PC-9 (cell line): ENCODE results near the gene CCR6. TPM values are rescaled to one million over a fixed set of nuclear protein-coding genes. Genes with fewer than 3 reads are reported as not detected.

Experiments
- Bru-seq: library from RNA; stranded (reverse); fragments of 400-500 nt; gene quantifications from one replicate; lab custom pipeline; 2021; lab: Mats Ljungman, UMichigan
- BruChase-seq, 2 experiments: library from RNA; stranded (reverse); fragments of 400-500 nt; gene quantifications; one replicate each; lab custom pipeline; 2021; lab: Mats Ljungman, UMichigan
- BruUV-seq: library from RNA; stranded (reverse); fragments of 400-500 nt; replicated peaks from 2 replicates; lab custom pipeline; 2021; lab: Mats Ljungman, UMichigan
- CTCF ChIA-PET: fragments of 300-600 bp; sonication (Branson Sonifier 250); formaldehyde crosslinking; loops from one replicate; lab custom pipeline; 2022; ENCODE audit warnings: antibody characterized with exemption; lab: Charles Lee
- POLR2A ChIA-PET: fragments of 300-600 bp; sonication (Branson Sonifier 250); formaldehyde crosslinking; loops from one replicate; lab custom pipeline; 2022; ENCODE audit warnings: antibody characterized with exemption; ENCODE audit not compliant: unreplicated experiment; lab: Charles Lee
- DNase-seq, 2 experiments: peaks; one replicate each; pipeline versions ENCODE4 v3.0.0 to v3.0.0-alpha.2; 2015 to 2022; ENCODE audit warnings: mixed read lengths in 1 of 2
- H2AFZ ChIP-seq: fragments of 200-600 bp; sonication (generic); 2 replicates; pipeline ENCODE4 v1.8.1; 2017; ENCODE audit warnings: antibody characterized with exemption
- H3F3A ChIP-seq: fragments of 200-600 bp; sonication (generic); 2 replicates; pipeline ENCODE4 v1.8.1; 2017; ENCODE audit warnings: antibody characterized with exemption, mild to moderate bottlenecking, low read depth; ENCODE audit not compliant: insufficient read depth
- H3K27ac ChIP-seq: fragments of 200-600 bp; sonication (generic); 2 replicates; pipeline ENCODE4 v1.6.1; 2016; ENCODE audit warnings: mixed run types
- H3K27me3 ChIP-seq: fragments of 200-600 bp; sonication (generic); 2 replicates; pipeline ENCODE4 v1.6.1; 2016; ENCODE audit warnings: low read depth, mixed run types; ENCODE audit not compliant: insufficient read depth
- H3K36me3 ChIP-seq: fragments of 200-600 bp; sonication (generic); 2 replicates; pipeline ENCODE4 v1.6.1; 2016; ENCODE audit warnings: low read depth, mixed run types
- H3K4me1 ChIP-seq: fragments of 200-600 bp; sonication (generic); replicated peaks from 2 replicates; pipeline ENCODE4 v1.6.1; 2016; ENCODE audit warnings: mixed run types; ENCODE audit not compliant: insufficient read depth
- H3K4me2 ChIP-seq: fragments of 200-600 bp; sonication (generic); 2 replicates; pipeline ENCODE4 v1.6.1; 2017; ENCODE audit warnings: mixed run types
- H3K4me3 ChIP-seq: fragments of 200-600 bp; sonication (generic); 2 replicates; pipeline ENCODE4 v1.6.1; 2016; ENCODE audit warnings: mixed run types
- H3K79me2 ChIP-seq: fragments of 200-600 bp; sonication (generic); 2 replicates; pipeline ENCODE4 v1.6.1; 2017; ENCODE audit warnings: low read depth, mixed run types
- H3K9me2 ChIP-seq: fragments of 200-600 bp; sonication (generic); 2 replicates; pipeline ENCODE4 v1.8.1; 2017; ENCODE audit warnings: mild to moderate bottlenecking; ENCODE audit not compliant: insufficient read depth
- H3K9me3 ChIP-seq: fragments of 200-600 bp; sonication (generic); 2 replicates; pipeline ENCODE4 v1.8.1; 2016; ENCODE audit warnings: low read depth; ENCODE audit not compliant: insufficient read depth
- H4K20me1 ChIP-seq: fragments of 200-600 bp; sonication (generic); 2 replicates; pipeline ENCODE4 v1.8.1; 2017; ENCODE audit not compliant: insufficient read depth
- EZH2 ChIP-seq: fragments of 200-600 bp; sonication (generic); IDR thresholded peaks from 2 replicates; pipeline ENCODE4 v1.8.0; 2017; ENCODE audit warnings: antibody characterized with exemption, low read depth
- intact Hi-C: fragments of 100-400 bp; cut with micrococcal nuclease; formaldehyde crosslinking; loops from one replicate; pipeline ENCODE4 v1.10.0; 2022; ENCODE audit not compliant: unreplicated experiment
- long read RNA-seq: library from polyadenylated mRNA; stranded (forward); transcript quantifications from one replicate; pipeline ENCODE4 v2.0.0, GENCODE V29; 2022
- total RNA-seq: library from RNA; stranded (reverse); gene quantifications from 2 replicates; pipeline ENCODE4 v1.2.3, GENCODE V29; 2021
- TF ChIP-seq, protein P1 (sequence below): fragments of 200-600 bp; sonication (generic); conservative IDR thresholded peaks from 2 replicates; pipeline ENCODE4 v1.6.1; 2017; ENCODE audit warnings: mixed run types, antibody characterized with exemption, mild to moderate bottlenecking, moderate library complexity

The CCR6 gene
- not detected in 2 replicates for total RNA-seq
- Bru-seq, nascent RNA: percentile 14 among the genes with signal in this experiment
- percentile 10 among the genes with signal in this experiment for BruChase-seq, experiment 1, labeled RNA remaining after a 2-hour chase
- not detected for BruChase-seq, experiment 2, labeled RNA remaining after a 6-hour chase
- long read RNA-seq: 0 reads

DNA sequence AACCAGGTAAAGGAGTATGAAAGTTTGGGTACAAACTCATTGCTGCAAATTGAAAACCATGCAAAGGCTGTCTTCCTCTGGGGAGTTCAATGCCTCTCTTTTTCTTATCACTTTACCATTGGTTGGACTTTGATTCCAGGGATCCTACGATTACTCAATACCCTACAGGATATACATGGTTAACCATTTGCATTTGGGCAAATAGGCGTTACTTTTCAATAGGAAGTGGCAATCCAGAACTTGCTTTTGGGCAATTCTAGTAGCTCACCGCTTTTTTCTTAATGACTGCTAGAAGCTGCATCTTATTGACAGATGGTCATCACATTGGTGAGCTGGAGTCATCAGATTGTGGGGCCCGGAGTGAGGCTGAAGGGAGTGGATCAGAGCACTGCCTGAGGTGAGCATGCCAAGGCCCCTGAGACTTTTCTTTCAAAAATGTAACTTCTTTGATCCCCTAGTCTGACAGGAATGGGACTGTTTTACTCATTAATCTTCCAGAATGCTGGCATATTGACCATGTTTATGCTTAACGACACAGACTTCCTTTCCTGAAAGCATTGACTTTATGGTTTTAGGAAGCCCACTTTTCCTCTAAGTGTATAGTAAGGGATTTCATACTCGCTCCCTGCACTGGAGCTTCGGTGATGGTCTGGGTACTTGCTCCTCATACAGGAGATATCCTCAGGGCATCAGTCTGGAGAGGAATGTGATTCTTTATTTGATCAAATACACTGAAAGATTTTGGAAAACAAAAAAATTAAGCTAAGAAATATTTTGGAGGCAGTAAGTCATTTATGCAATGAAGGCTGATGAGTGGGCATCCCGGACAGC, at the start of gene CCR6:
TSS of gene CCR6 (plus strand) at position 270 of the 831 bp plus-strand sequence. CDS start 13,039 bp downstream, outside the sequence.
- Histone ChIP-seq H4K20me1 (no peaks in the 10 kb centered on the region), H3K27me3 (peaks cover 75% of the 10 kb centered on the region), H3K36me3 (no peaks in the 10 kb centered on the region), H3K79me2 (no peaks in the 10 kb centered on the region), H3K9me2 (no peaks in the 10 kb centered on the region), H3K27ac (no peak within 1 kb of the TSS), H3K4me3 (no peak within 1 kb of the TSS), H3F3A (no peaks in the 10 kb centered on the region), H3K4me1 (no peaks in the 10 kb centered on the region), H3K9me3 (no peaks in the 10 kb centered on the region), H2AFZ (no peak within 1 kb of the TSS), H3K4me2 (no peak within 1 kb of the TSS)
- BruUV-seq: no TSS peak
- ChIA-PET POLR2A (no interaction called here), CTCF (no interaction called here)
- TF ChIP-seq, protein P1, sequence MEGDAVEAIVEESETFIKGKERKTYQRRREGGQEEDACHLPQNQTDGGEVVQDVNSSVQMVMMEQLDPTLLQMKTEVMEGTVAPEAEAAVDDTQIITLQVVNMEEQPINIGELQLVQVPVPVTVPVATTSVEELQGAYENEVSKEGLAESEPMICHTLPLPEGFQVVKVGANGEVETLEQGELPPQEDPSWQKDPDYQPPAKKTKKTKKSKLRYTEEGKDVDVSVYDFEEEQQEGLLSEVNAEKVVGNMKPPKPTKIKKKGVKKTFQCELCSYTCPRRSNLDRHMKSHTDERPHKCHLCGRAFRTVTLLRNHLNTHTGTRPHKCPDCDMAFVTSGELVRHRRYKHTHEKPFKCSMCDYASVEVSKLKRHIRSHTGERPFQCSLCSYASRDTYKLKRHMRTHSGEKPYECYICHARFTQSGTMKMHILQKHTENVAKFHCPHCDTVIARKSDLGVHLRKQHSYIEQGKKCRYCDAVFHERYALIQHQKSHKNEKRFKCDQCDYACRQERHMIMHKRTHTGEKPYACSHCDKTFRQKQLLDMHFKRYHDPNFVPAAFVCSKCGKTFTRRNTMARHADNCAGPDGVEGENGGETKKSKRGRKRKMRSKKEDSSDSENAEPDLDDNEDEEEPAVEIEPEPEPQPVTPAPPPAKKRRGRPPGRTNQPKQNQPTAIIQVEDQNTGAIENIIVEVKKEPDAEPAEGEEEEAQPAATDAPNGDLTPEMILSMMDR: no peak
- no peak for TF ChIP-seq EZH2
- intact Hi-C loops: no loop called here
- DNase-seq: no peak

DNA sequence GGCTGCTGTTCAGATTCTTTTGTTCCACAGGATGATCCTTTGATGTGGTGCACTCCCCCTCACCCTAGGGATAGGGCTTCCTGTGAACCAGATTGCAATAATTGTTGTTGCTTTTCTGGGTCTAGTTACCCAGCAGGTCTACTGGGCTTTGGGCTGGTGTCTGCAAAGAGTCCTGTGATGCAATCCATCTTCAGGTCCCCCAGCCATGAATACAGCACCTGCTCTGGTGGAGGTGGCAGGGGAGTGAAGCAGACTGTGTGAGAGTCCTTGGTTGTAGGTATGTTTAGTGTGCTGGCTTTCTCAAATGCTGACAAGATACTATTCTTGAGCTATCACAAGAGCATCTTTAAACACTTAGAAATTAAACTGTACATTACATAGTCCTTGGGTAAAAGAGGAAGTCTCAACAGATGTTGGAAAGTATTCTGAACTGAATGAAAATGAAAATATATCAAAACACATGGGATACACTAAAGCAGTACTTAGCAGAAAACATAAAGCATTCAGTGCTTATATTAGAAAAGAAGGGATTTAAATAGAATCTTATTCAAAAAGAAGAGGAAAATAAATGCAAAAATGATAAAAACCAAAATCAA, 49.1 kb upstream of the CCR6 start:
- H3K27ac ChIP-seq: no peak overlapping the region
- H3K4me3 ChIP-seq: no peak overlapping the region
- no peaks in the 10 kb centered on the region for H3K9me3 ChIP-seq
- TF ChIP-seq, protein P1: no peak
- TF ChIP-seq EZH2: no peak
- no peaks in the 10 kb centered on the region for H3K9me2 ChIP-seq
- no peak overlapping the region for H2AFZ ChIP-seq
- BruUV-seq: no TSS peak
- H3K4me2 ChIP-seq: no peak overlapping the region
- H3F3A ChIP-seq: no peaks in the 10 kb centered on the region
- no peak for DNase-seq
- peaks cover 24% of the 10 kb centered on the region for H3K27me3 ChIP-seq
- ChIA-PET POLR2A (no interaction called here), CTCF (no interaction called here)
- no peaks in the 10 kb centered on the region for H3K4me1 ChIP-seq
- H3K79me2 ChIP-seq: no peaks in the 10 kb centered on the region
- intact Hi-C loops: no loop called here
- no peaks in the 10 kb centered on the region for H4K20me1 ChIP-seq
- no peaks in the 10 kb centered on the region for H3K36me3 ChIP-seq

DNA sequence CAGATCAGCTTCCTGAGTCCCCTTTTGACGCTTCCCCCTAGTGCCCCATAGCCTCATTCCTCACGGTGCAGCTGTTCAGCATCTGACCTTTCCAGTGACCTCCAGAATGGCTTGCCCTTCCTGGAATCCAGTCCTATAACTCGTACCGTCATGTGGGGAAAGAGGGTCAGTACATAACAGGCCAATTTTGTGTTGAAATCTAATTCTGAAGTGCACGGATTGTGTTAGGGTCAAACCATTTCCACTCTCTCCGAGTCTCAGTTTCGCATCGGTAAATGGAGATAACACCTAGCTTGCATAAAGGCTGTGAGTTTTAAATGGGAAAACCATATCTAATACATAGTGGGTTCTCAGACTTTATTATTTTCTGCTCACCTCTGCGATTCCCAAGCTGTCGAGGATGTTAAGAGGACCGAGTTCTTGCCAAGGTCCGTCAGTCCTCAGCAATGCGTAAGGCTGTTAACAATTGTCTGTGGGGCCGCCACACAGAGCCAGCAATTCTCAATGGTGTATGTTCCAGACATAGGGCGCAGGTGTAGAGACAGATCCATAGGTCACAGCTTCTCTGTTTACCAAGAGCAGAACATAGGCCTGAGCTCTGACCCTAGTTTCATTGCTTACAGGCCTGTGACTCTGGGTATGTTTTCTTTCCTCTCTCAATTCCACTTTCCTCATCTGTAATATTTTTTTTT, 45.5 kb upstream of the CCR6 start:
- no TSS peak for BruUV-seq
- no peak for DNase-seq
- Histone ChIP-seq H3K4me3 (no peak overlapping the region), H3K4me1 (no peaks in the 10 kb centered on the region), H3K27me3 (peaks cover 43% of the 10 kb centered on the region), H3K4me2 (no peak overlapping the region), H3K9me3 (no peaks in the 10 kb centered on the region), H3K79me2 (no peaks in the 10 kb centered on the region), H3K27ac (no peak overlapping the region), H3F3A (no peaks in the 10 kb centered on the region), H4K20me1 (no peaks in the 10 kb centered on the region), H3K36me3 (no peaks in the 10 kb centered on the region), H3K9me2 (no peaks in the 10 kb centered on the region), H2AFZ (no peak overlapping the region)
- TF ChIP-seq, protein P1: no peak
- no peak for TF ChIP-seq EZH2
- ChIA-PET CTCF (no interaction called here), POLR2A (no interaction called here)
- intact Hi-C loops: no loop called here
